Heart left ventricle (tissue), 13 donors: ENCODE measurements around the gene FUOM.

Experiments
- CTCF ChIP-seq, 12 donors: fragments of 200-600 bp; sonication (generic) in 4 of 12; IDR thresholded peaks; one replicate each; pipeline versions ENCODE4 v1.5.0 to v1.8.0; 2018 to 2022; ENCODE audit warnings: antibody characterized with exemption in 12 of 12, mild to moderate bottlenecking in 5 of 12
- POLR2A ChIP-seq, 2 donors: fragments of 450-650 bp; IDR thresholded peaks; one replicate each; pipeline ENCODE4 v1.6.1; 2017; ENCODE audit warnings: antibody characterized with exemption in 2 of 2, mild to moderate bottlenecking in 2 of 2, moderate library complexity in 2 of 2
- donor health status: ischemic (EF 13 %, LVEDD 7.1; RV severe dilation, severe dysfunction).
- donor health status: DM: no; HTN: yes; CAD: no.
- donor health status: DM: no; HTN: no; CAD: no.
- donor health status: ischemic (EF 25% LVEDD 6.9; RV normal size, moderate dysfunction).
- donor health status: ischemic (EF 25% LVEDD 5.7; RV mildly dilated, moderate dysfunction).
- donor health status: ischemic (EF 35%, LVEDD 5.7; RV mildly dilated, moderate dysfunction).
- donor health status: nonischemic (EF 11% LVEDD 7.7; RV severe dilation, severe dysfunction).
- donor health status: DM: yes; HTN: yes; CAD: no.
- donor health status: PGD.
- donor health status: ischemic (EF 29% LVEDD 5.4; RV normal size, mild dysfunction).
- donor health status: nonischemic (EF 23%, LVEDD 6.1; RV moderate dilation, normal function).

GRCh38 chr10:133405272-133405671, 47.5 kb upstream of the FUOM start:
- TF ChIP-seq CTCF (IDR thresholded peaks at IDR 0.05) (no peak), POLR2A (IDR thresholded peaks at IDR 0.05) (no peak)
